Gastroesophageal sphincter (tissue), 4 donors: ENCODE data around the gene KDM2B. TPM values are rescaled to one million over a fixed set of nuclear protein-coding genes. Genes with fewer than 3 reads are reported as not detected.

Experiments used
- ATAC-seq: fragments of 150-250 bp; one replicate; pipeline ENCODE4 v1.9.1; 2016; ENCODE audit warnings: mild to moderate bottlenecking, moderate library complexity
- H3K27ac ChIP-seq, 4 donors: fragments of 200-600 bp; sonication (generic) in 3 of 4; 1 replicate in 3 of 4; 2 replicates in 1 of 4; pipeline ENCODE4 v1.5.1; 2016 to 2019
- H3K27me3 ChIP-seq: fragments of 200-600 bp; sonication (generic); one replicate; pipeline ENCODE4 v1.5.1; 2019
- H3K36me3 ChIP-seq, 2 donors: fragments of 200-600 bp; sonication (generic); one replicate each; pipeline ENCODE4 v1.5.1; 2019; ENCODE audit warnings: control low read depth in 1 of 2
- H3K4me1 ChIP-seq, 3 donors: fragments of 200-600 bp; sonication (generic); 1 replicate in 2 of 3; 2 replicates in 1 of 3; pipeline ENCODE4 v1.5.1; 2016 to 2019; ENCODE audit warnings: control low read depth in 2 of 3
- H3K4me3 ChIP-seq, 2 donors: fragments of 200-600 bp; sonication (generic); one replicate each; pipeline ENCODE4 v1.5.1; 2019; ENCODE audit warnings: mild to moderate bottlenecking in 1 of 2, moderate library complexity in 1 of 2
- H3K9me3 ChIP-seq, 3 donors: fragments of 200-600 bp; sonication (generic); one replicate each; pipeline ENCODE4 v1.5.1; 2017 to 2019; ENCODE audit warnings: control low read depth in 2 of 3
- EP300 ChIP-seq: sonication (generic); formaldehyde crosslinking; IDR thresholded peaks from one replicate; pipeline ENCODE4 v1.6.1; 2017; ENCODE audit warnings: antibody characterized with exemption, mild to moderate bottlenecking
- POLR2A ChIP-seq, 2 donors: fragments of 450-650 bp; IDR thresholded peaks; one replicate each; pipeline ENCODE4 v1.6.1; 2017; ENCODE audit warnings: antibody characterized with exemption in 2 of 2, mild to moderate bottlenecking in 2 of 2, moderate library complexity in 1 of 2
- POLR2AphosphoS5 ChIP-seq: sonication (generic); formaldehyde crosslinking; IDR thresholded peaks from one replicate; pipeline ENCODE4 v1.6.1; 2017; ENCODE audit warnings: antibody characterized with exemption
- WGBS, 2 donors: methylation state at CpG; one replicate each; pipeline ENCODE4 v1.1.5; 2018; ENCODE audit warnings: low coverage in 1 of 2; 5-methylcytosine and 5-hydroxymethylcytosine counted together
- total RNA-seq, 4 donors: library from RNA; depleted of rRNA; stranded (reverse); fragments of >200 nt; gene quantifications; one replicate each; pipeline ENCODE4 v1.1.0, GENCODE V29; 2016
- TF ChIP-seq, protein P1 (sequence below), 4 experiments: fragments of 200-600 bp in 2 of 4; fragments of 450-650 bp in 2 of 4; sonication (generic) in 1 of 4; IDR thresholded peaks; one replicate each; pipeline ENCODE4 v1.5.1; 2017 to 2019; ENCODE audit warnings: antibody characterized with exemption in 4 of 4, mild to moderate bottlenecking in 2 of 4, moderate library complexity in 2 of 4

Gene KDM2B
- total RNA-seq, 4 donors from 2014 or later: 10.0 to 26.5 (median 15.0) TPM

GRCh38 chr12:121538699-121539061, 42.1 kb downstream of the KDM2B start:
- peak overlapping the region in 3 of 4 donors; percentile 93 to 95 (median 94) for H3K27ac ChIP-seq
- H3K36me3 ChIP-seq: peaks cover 0 to 6% of the 10 kb centered on the region in 2 donors
- peak overlapping the region in 1 of 2 donors; percentile 86 for H3K4me3 ChIP-seq
- peaks cover 0 to 53% (median 13%) of the 10 kb centered on the region in 3 donors for H3K4me1 ChIP-seq
- no peaks in the 10 kb centered on the region for H3K27me3 ChIP-seq
- H3K9me3 ChIP-seq: no peaks in the 10 kb centered on the region
- no peak for ATAC-seq
- no peak for TF ChIP-seq POLR2A (IDR thresholded peaks at IDR 0.05)
- TF ChIP-seq, protein P1, sequence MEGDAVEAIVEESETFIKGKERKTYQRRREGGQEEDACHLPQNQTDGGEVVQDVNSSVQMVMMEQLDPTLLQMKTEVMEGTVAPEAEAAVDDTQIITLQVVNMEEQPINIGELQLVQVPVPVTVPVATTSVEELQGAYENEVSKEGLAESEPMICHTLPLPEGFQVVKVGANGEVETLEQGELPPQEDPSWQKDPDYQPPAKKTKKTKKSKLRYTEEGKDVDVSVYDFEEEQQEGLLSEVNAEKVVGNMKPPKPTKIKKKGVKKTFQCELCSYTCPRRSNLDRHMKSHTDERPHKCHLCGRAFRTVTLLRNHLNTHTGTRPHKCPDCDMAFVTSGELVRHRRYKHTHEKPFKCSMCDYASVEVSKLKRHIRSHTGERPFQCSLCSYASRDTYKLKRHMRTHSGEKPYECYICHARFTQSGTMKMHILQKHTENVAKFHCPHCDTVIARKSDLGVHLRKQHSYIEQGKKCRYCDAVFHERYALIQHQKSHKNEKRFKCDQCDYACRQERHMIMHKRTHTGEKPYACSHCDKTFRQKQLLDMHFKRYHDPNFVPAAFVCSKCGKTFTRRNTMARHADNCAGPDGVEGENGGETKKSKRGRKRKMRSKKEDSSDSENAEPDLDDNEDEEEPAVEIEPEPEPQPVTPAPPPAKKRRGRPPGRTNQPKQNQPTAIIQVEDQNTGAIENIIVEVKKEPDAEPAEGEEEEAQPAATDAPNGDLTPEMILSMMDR (IDR thresholded peaks at IDR 0.05): no peak
- no peak for TF ChIP-seq POLR2AphosphoS5
- no peak for TF ChIP-seq EP300
- 18% methylated on average over 3 of the region's 5 CpGs; no CpG with 5 or more reads in 1 of the 2 donors for WGBS, 2 donors

- peak; percentile 13 for ATAC-seq
- TF ChIP-seq, protein P1 (IDR thresholded peaks at IDR 0.05): peak in 1 of 4 experiments; percentile 5
- no peak for TF ChIP-seq POLR2AphosphoS5
- no peak for TF ChIP-seq POLR2A (IDR thresholded peaks at IDR 0.05)
- TF ChIP-seq EP300: no peak
Measured at GRCh38 chr12:121537814-121538698, 42.8 kb downstream of the KDM2B start.

GRCh38 chr12:121536899-121537813, 43.7 kb downstream of the KDM2B start:
- Histone ChIP-seq H3K9me3 (no peaks in the 10 kb centered on the region), H3K36me3 (peaks cover 0 to 17% of the 10 kb centered on the region in 2 donors), H3K4me3 (peak overlapping the region; percentile 50 to 86), H3K4me1 (peaks cover 0 to 68% (median 19%) of the 10 kb centered on the region in 3 donors), H3K27me3 (no peaks in the 10 kb centered on the region), H3K27ac (peak overlapping the region; percentile 80 to 95 (median 94))
- peak; percentile 82 for ATAC-seq
- TF ChIP-seq POLR2A (IDR thresholded peaks at IDR 0.05) (peak; percentile 56 to 70), POLR2AphosphoS5 (peak; percentile 62)
- TF ChIP-seq, protein P1 (IDR thresholded peaks at IDR 0.05): no peak
- 0% methylated on average over 3 of the region's 73 CpGs; no CpG with 5 or more reads in 1 of the 2 donors for WGBS, 2 donors

More at GRCh38 chr12:121537814-121538698, 42.8 kb downstream of the KDM2B start:
- H3K27me3 ChIP-seq: no peaks in the 10 kb centered on the region
- peaks cover 0 to 60% (median 14%) of the 10 kb centered on the region in 3 donors for H3K4me1 ChIP-seq
- H3K27ac ChIP-seq: peak overlapping the region; percentile 80 to 95 (median 94)
- WGBS, 2 donors: 24 to 80% methylated on average over 1 to 7 of the region's 83 CpGs
- peaks cover 0 to 8% of the 10 kb centered on the region in 2 donors for H3K36me3 ChIP-seq
- H3K4me3 ChIP-seq: peak overlapping the region; percentile 50 to 86
- no peaks in the 10 kb centered on the region for H3K9me3 ChIP-seq

GRCh38 chr12:121536054-121536898, 44.5 kb downstream of the KDM2B start:
- Histone ChIP-seq H3K4me1 (peaks cover 0 to 68% (median 19%) of the 10 kb centered on the region in 3 donors), H3K4me3 (peak overlapping the region; percentile 50 to 86), H3K27ac (peak overlapping the region; percentile 80 to 95 (median 94)), H3K9me3 (no peaks in the 10 kb centered on the region), H3K27me3 (no peaks in the 10 kb centered on the region), H3K36me3 (peaks cover 0 to 26% of the 10 kb centered on the region in 2 donors)
- peak in 1 of 2 donors; percentile 28 for TF ChIP-seq POLR2A (IDR thresholded peaks at IDR 0.05)
- no peak for TF ChIP-seq EP300
- peak; percentile 83 for ATAC-seq
- 0% methylated on average over 1 to 5 of the region's 36 CpGs for WGBS, 2 donors
